Muscle of back (tissue), 10 donors: ENCODE measurements around the gene ADAM33. TPM values are rescaled to one million over a fixed set of nuclear protein-coding genes. Genes with fewer than 3 reads are reported as not detected.

Experiments used
- polyA plus RNA-seq, 10 donors: library from polyadenylated mRNA; unstranded; fragments of 120-200 nt; gene quantifications; one replicate each; pipeline ENCODE4 v1.2.1, GENCODE V29; 2013; ENCODE audit not compliant: insufficient read length in 10 of 10

ADAM33 gene
- polyA plus RNA-seq, 10 donors: 33.1 to 107 (median 53.3) TPM

Other genes with a start within 250 kb of the ADAM33 start
- gene ATRN, start 211.0 kb downstream of the ADAM33 start, polyA plus RNA-seq: 10 to 100 TPM; 20.7 to 30.5 (median 25.2) TPM
- gene GFRA4, start 18.6 kb downstream of the ADAM33 start, polyA plus RNA-seq: not detected
- 1 to 10 TPM; 3.1 to 8.0 (median 4.6) TPM for gene SIGLEC1, start 30.6 kb upstream of the ADAM33 start, polyA plus RNA-seq
- 10 to 100 TPM; 18.9 to 34.3 (median 23.4) TPM for gene HSPA12B, start 50.7 kb upstream of the ADAM33 start, polyA plus RNA-seq
- gene ADISSP, start 85.7 kb upstream of the ADAM33 start, polyA plus RNA-seq: 10 to 100 TPM; 14.2 to 28.0 (median 20.5) TPM
- gene SPEF1, start 99.4 kb upstream of the ADAM33 start, polyA plus RNA-seq: under 1 TPM in 2 of 10 donors, not detected in 8; 0.08 to 0.29 TPM
- gene CENPB, start 104.7 kb upstream of the ADAM33 start, polyA plus RNA-seq: 10 to 100 TPM; 31.8 to 49.7 (median 38.8) TPM
- 100 to 1,000 TPM in 2 of 10 donors, 10 to 100 TPM in 8; 69.1 to 107 (median 84.8) TPM for gene CDC25B, start 114.3 kb upstream of the ADAM33 start, polyA plus RNA-seq
- 10 to 100 TPM in 1 of 10 donors, 1 to 10 TPM in 9; 6.8 to 10.2 (median 8.3) TPM for gene AP5S1, start 138.5 kb upstream of the ADAM33 start, polyA plus RNA-seq
- 10 to 100 TPM; 19.3 to 24.2 (median 22.7) TPM for gene MAVS, start 164.8 kb upstream of the ADAM33 start, polyA plus RNA-seq
- 10 to 100 TPM; 25.2 to 32.7 (median 28.5) TPM for gene PANK2, start 207.4 kb upstream of the ADAM33 start, polyA plus RNA-seq